Liver (tissue), 9 donors: ENCODE measurements around the gene DICER1. TPM values are rescaled to one million over a fixed set of nuclear protein-coding genes. Genes with fewer than 3 reads are reported as not detected.

ENCODE experiments used
- DNase-seq: peaks from one replicate; pipeline ENCODE4 v3.0.0-alpha.2; 2017; ENCODE audit warnings: low spot score
- H3K27ac ChIP-seq, 2 donors: one replicate each; pipeline ENCODE4 v1.7.0; 2013; ENCODE audit warnings: inconsistent platforms in 2 of 2, low read length in 2 of 2, control low read depth in 1 of 2, low read depth in 1 of 2, mild to moderate bottlenecking in 1 of 2
- H3K27me3 ChIP-seq, 4 donors: one replicate each; pipeline versions ENCODE4 v1.6.1 to v1.7.0; 2013; ENCODE audit warnings: low read length in 3 of 4, inconsistent platforms in 1 of 4, mild to moderate bottlenecking in 1 of 4, moderate library complexity in 1 of 4; ENCODE audit not compliant: control insufficient read depth in 4 of 4, insufficient read depth in 4 of 4
- H3K36me3 ChIP-seq, 4 donors: one replicate each; pipeline versions ENCODE4 v1.6.1 to v1.7.0; 2013; ENCODE audit warnings: low read length in 3 of 4, mild to moderate bottlenecking in 3 of 4, low read depth in 1 of 4, moderate library complexity in 1 of 4; ENCODE audit not compliant: control insufficient read depth in 4 of 4, insufficient read depth in 3 of 4
- H3K4me1 ChIP-seq, 4 donors: one replicate each; pipeline versions ENCODE4 v1.6.1 to v1.7.0; 2013; ENCODE audit warnings: low read length in 3 of 4, mild to moderate bottlenecking in 3 of 4, moderate library complexity in 1 of 4; ENCODE audit not compliant: control insufficient read depth in 4 of 4, insufficient read depth in 4 of 4
- H3K4me3 ChIP-seq, 3 donors: one replicate each; pipeline versions ENCODE4 v1.6.1 to v1.7.0; 2013; ENCODE audit warnings: low read length in 3 of 3, control low read depth in 1 of 3, low read depth in 1 of 3, mild to moderate bottlenecking in 1 of 3
- H3K9ac ChIP-seq, 2 donors: one replicate each; pipeline ENCODE4 v1.7.0; 2013; ENCODE audit warnings: low read length in 2 of 2, mild to moderate bottlenecking in 2 of 2, moderate library complexity in 2 of 2, control low read depth in 1 of 2, low read depth in 1 of 2
- H3K9me3 ChIP-seq, 4 donors: one replicate each; pipeline versions ENCODE4 v1.6.1 to v1.7.0; 2013; ENCODE audit warnings: low read length in 3 of 4; ENCODE audit not compliant: control insufficient read depth in 4 of 4
- CTCF ChIP-seq: fragments of 150-350 bp; IDR thresholded peaks from 2 replicates; pipeline ENCODE4 v1.5.1; 2017; ENCODE audit warnings: improper control_type of control experiment, low read depth, low read length; ENCODE audit not compliant: missing input control
- EGR1 ChIP-seq, 2 donors: IDR thresholded peaks; 2 replicates each; pipeline ENCODE4 v1.6.1; 2016 to 2018; ENCODE audit warnings: antibody characterized with exemption in 2 of 2, low read depth in 2 of 2
- FOXA1 ChIP-seq: IDR thresholded peaks from 2 replicates; pipeline ENCODE4 v1.6.1; 2016; ENCODE audit warnings: antibody characterized with exemption
- FOXA2 ChIP-seq: IDR thresholded peaks from 2 replicates; pipeline ENCODE4 v1.6.1; 2016; ENCODE audit warnings: antibody characterized with exemption
- GABPA ChIP-seq, 2 donors: IDR thresholded peaks in 1 of 2; conservative IDR thresholded peaks in 1 of 2; 2 replicates each; pipeline ENCODE4 v1.6.1; 2016; ENCODE audit warnings: antibody characterized with exemption in 2 of 2, mild to moderate bottlenecking in 1 of 2, moderate library complexity in 1 of 2
- HNF4A ChIP-seq, 2 donors: conservative IDR thresholded peaks; 2 replicates each; pipeline ENCODE4 v1.6.1; 2016; ENCODE audit warnings: antibody characterized with exemption in 2 of 2, mild to moderate bottlenecking in 2 of 2
- HNF4G ChIP-seq: IDR thresholded peaks from 2 replicates; pipeline ENCODE4 v1.6.1; 2016; ENCODE audit warnings: antibody characterized with exemption
- JUND ChIP-seq, 2 donors: IDR thresholded peaks; 2 replicates each; pipeline ENCODE4 v1.6.1; 2016; ENCODE audit warnings: antibody characterized with exemption in 2 of 2
- NR2F2 ChIP-seq: IDR thresholded peaks from 2 replicates; pipeline ENCODE4 v1.6.1; 2016; ENCODE audit warnings: antibody characterized with exemption
- SP1 ChIP-seq: IDR thresholded peaks from 2 replicates; pipeline ENCODE4 v1.6.1; 2018; ENCODE audit warnings: antibody characterized with exemption, mild to moderate bottlenecking
- WGBS: extraction: QIAGEN DNeasy Blood & Tissue Kit; methylation state at CpG from one replicate; pipeline ENCODE4 v1.1.7; 2013; 5-methylcytosine and 5-hydroxymethylcytosine counted together
- polyA plus RNA-seq, 2 donors: library from polyadenylated mRNA; stranded (reverse) in 1 of 2; unstranded in 1 of 2; fragments of 200-250 nt in 1 of 2; fragments of >200 nt in 1 of 2; fragmentation: Nextera tagmentation in 1 of 2; extraction: Ambion mirVana in 1 of 2; gene quantifications; one replicate each; pipeline versions ENCODE4 v1.2.1 to v1.2.3, GENCODE V29; 2013 to 2015
- total RNA-seq, 2 donors: library from RNA; depleted of rRNA; stranded (reverse); fragments of >200 nt; gene quantifications; one replicate each; pipeline ENCODE4 v1.2.3, GENCODE V29; 2014
- TF ChIP-seq, protein P1 (sequence below): IDR thresholded peaks from 2 replicates; pipeline ENCODE4 v1.6.1; 2016; ENCODE audit warnings: antibody characterized with exemption
- TF ChIP-seq, protein P2 (sequence below): IDR thresholded peaks from 2 replicates; pipeline ENCODE4 v1.6.1; 2016; ENCODE audit warnings: antibody characterized with exemption
- TF ChIP-seq, protein P3 (sequence below): IDR thresholded peaks from 2 replicates; pipeline ENCODE4 v1.6.1; 2016; ENCODE audit warnings: antibody characterized with exemption, mild to moderate bottlenecking
- donor health status: healthy.
- donor health status: healthy.
- donor health status: healthy.
- donor health status: healthy.
- donor health status: healthy.

The DICER1 gene
- total and polyA plus RNA-seq, 4 donors: 7.5 to 43.6 (median 20.3) TPM

DNA sequence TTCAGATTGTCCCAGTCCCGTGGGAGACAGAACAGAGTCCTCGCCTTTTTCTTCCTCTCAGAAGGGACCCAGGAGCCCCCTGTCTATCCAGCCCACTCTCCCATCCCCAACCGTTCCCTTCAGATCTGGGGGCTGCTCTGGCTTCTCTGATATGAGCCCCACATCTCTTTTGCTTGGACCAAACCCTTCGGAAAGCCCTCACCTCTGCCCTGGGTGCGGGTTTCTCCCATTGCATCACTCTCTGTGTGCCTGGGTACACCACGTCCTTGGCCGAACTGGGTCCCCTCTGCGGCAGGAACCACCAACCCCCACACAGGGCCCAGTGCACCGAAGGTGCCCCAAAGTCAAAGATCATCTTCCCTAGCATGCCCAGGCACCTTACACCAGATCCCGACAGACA, 87.8 kb downstream of the DICER1 start:
- Histone ChIP-seq H3K9me3 (peaks cover 0 to 7% (median 4%) of the 10 kb centered on the region in 4 donors), H3K9ac (no peak overlapping the region), H3K4me1 (no peaks in the 10 kb centered on the region), H3K27me3 (no peaks in the 10 kb centered on the region), H3K36me3 (no peaks in the 10 kb centered on the region), H3K27ac (no peak overlapping the region), H3K4me3 (no peak overlapping the region)
- 83% methylated on average over 10 of the region's 10 CpGs for WGBS
- no peak for DNase-seq
- no peak for TF ChIP-seq FOXA1
- TF ChIP-seq, protein P1, sequence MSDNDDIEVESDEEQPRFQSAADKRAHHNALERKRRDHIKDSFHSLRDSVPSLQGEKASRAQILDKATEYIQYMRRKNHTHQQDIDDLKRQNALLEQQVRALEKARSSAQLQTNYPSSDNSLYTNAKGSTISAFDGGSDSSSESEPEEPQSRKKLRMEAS: no peak
- no peak for TF ChIP-seq GABPA (IDR thresholded peaks at IDR 0.05 in 1 of 2, conservative IDR thresholded peaks at IDR 0.05 in 1 of 2)
- TF ChIP-seq HNF4A (conservative IDR thresholded peaks at IDR 0.05): no peak
- TF ChIP-seq, protein P2, sequence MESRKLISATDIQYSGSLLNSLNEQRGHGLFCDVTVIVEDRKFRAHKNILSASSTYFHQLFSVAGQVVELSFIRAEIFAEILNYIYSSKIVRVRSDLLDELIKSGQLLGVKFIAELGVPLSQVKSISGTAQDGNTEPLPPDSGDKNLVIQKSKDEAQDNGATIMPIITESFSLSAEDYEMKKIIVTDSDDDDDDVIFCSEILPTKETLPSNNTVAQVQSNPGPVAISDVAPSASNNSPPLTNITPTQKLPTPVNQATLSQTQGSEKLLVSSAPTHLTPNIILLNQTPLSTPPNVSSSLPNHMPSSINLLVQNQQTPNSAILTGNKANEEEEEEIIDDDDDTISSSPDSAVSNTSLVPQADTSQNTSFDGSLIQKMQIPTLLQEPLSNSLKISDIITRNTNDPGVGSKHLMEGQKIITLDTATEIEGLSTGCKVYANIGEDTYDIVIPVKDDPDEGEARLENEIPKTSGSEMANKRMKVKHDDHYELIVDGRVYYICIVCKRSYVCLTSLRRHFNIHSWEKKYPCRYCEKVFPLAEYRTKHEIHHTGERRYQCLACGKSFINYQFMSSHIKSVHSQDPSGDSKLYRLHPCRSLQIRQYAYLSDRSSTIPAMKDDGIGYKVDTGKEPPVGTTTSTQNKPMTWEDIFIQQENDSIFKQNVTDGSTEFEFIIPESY: no peak
- TF ChIP-seq NR2F2: no peak
- TF ChIP-seq HNF4G: no peak
- no peak for TF ChIP-seq CTCF
- no peak for TF ChIP-seq EGR1 (IDR thresholded peaks at IDR 0.05; ENCODE audit: low read depth in 2 of 2)
- TF ChIP-seq FOXA2: no peak

GRCh38 chr14:95069018-95069417, 88.3 kb downstream of the DICER1 start:
- 64% methylated on average over 7 of the region's 7 CpGs for WGBS
- Histone ChIP-seq H3K27ac (no peak overlapping the region), H3K4me1 (no peaks in the 10 kb centered on the region), H3K9me3 (peaks cover 0 to 4% (median 2%) of the 10 kb centered on the region in 4 donors), H3K27me3 (no peaks in the 10 kb centered on the region), H3K36me3 (no peaks in the 10 kb centered on the region), H3K4me3 (no peak overlapping the region), H3K9ac (no peak overlapping the region)
- no peak for DNase-seq
- TF ChIP-seq GABPA (IDR thresholded peaks at IDR 0.05 in 1 of 2, conservative IDR thresholded peaks at IDR 0.05 in 1 of 2): no peak
- TF ChIP-seq CTCF: no peak
- TF ChIP-seq, protein P3, sequence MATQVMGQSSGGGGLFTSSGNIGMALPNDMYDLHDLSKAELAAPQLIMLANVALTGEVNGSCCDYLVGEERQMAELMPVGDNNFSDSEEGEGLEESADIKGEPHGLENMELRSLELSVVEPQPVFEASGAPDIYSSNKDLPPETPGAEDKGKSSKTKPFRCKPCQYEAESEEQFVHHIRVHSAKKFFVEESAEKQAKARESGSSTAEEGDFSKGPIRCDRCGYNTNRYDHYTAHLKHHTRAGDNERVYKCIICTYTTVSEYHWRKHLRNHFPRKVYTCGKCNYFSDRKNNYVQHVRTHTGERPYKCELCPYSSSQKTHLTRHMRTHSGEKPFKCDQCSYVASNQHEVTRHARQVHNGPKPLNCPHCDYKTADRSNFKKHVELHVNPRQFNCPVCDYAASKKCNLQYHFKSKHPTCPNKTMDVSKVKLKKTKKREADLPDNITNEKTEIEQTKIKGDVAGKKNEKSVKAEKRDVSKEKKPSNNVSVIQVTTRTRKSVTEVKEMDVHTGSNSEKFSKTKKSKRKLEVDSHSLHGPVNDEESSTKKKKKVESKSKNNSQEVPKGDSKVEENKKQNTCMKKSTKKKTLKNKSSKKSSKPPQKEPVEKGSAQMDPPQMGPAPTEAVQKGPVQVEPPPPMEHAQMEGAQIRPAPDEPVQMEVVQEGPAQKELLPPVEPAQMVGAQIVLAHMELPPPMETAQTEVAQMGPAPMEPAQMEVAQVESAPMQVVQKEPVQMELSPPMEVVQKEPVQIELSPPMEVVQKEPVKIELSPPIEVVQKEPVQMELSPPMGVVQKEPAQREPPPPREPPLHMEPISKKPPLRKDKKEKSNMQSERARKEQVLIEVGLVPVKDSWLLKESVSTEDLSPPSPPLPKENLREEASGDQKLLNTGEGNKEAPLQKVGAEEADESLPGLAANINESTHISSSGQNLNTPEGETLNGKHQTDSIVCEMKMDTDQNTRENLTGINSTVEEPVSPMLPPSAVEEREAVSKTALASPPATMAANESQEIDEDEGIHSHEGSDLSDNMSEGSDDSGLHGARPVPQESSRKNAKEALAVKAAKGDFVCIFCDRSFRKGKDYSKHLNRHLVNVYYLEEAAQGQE: no peak
- no peak for TF ChIP-seq NR2F2
- no peak for TF ChIP-seq SP1
- no peak for TF ChIP-seq JUND (IDR thresholded peaks at IDR 0.05)
- TF ChIP-seq HNF4G: no peak
